Testis (tissue), 3 donors: ENCODE data around the gene TMEM237. TPM values are rescaled to one million over a fixed set of nuclear protein-coding genes. Genes with fewer than 3 reads are reported as not detected.

Source experiments
- DNase-seq: peaks from one replicate; pipeline ENCODE4 v3.0.0-alpha.2; 2019
- H3K27ac ChIP-seq, 2 donors: fragments of 200-600 bp; sonication (generic); one replicate each; pipeline ENCODE4 v1.5.1; 2019
- H3K27me3 ChIP-seq: fragments of 200-600 bp; sonication (generic); one replicate; pipeline ENCODE4 v1.5.1; 2019
- H3K36me3 ChIP-seq: fragments of 200-600 bp; sonication (generic); one replicate; pipeline ENCODE4 v1.5.1; 2017; ENCODE audit warnings: low read depth; ENCODE audit errors: missing control alignments
- H3K4me1 ChIP-seq: fragments of 200-600 bp; sonication (generic); one replicate; pipeline ENCODE4 v1.5.1; 2019
- H3K4me3 ChIP-seq, 2 donors: fragments of 200-600 bp; sonication (generic); one replicate each; pipeline ENCODE4 v1.5.1; 2017 to 2019
- H3K9me3 ChIP-seq: fragments of 200-600 bp; sonication (generic); one replicate; pipeline ENCODE4 v1.5.1; 2017
- CTCF ChIP-seq, 3 experiments: fragments of 450-650 bp in 2 of 3; fragments of 200-600 bp in 1 of 3; sonication (generic) in 1 of 3; IDR thresholded peaks; one replicate each; pipeline ENCODE4 v1.5.1; 2016 to 2019; ENCODE audit warnings: antibody characterized with exemption in 3 of 3, mild to moderate bottlenecking in 2 of 3, moderate library complexity in 1 of 3
- POLR2A ChIP-seq: fragments of 450-650 bp; IDR thresholded peaks from one replicate; pipeline ENCODE4 v1.6.1; 2017; ENCODE audit warnings: antibody characterized with exemption, mild to moderate bottlenecking, moderate library complexity
- WGBS, 2 donors: methylation state at CpG; one replicate each; pipeline ENCODE4 v1.1.5; 2018; 5-methylcytosine and 5-hydroxymethylcytosine counted together
- intact Hi-C: fragments of 100-400 bp; cut with DNase I; formaldehyde crosslinking; loops from one replicate; pipeline ENCODE4 v1.15.1; 2023; ENCODE audit warnings: low total_unique reads
- polyA plus RNA-seq: library from polyadenylated mRNA; stranded (reverse); fragments of 350-450 nt; fragmentation: Illumina TruSeq; extraction: RNeasy Lipid Tissue Mini Kit (QIAGEN cat#74804); gene quantifications from one replicate; pipeline ENCODE4 v1.2.3, GENCODE V29; 2014; ENCODE audit warnings: low read depth, low replicate concordance; ENCODE audit not compliant: insufficient read depth
- total RNA-seq, 2 donors: library from RNA; depleted of rRNA; stranded (reverse); fragments of >200 nt; gene quantifications; one replicate each; pipeline ENCODE4 v1.2.3, GENCODE V29; 2016

Gene TMEM237
- total and polyA plus RNA-seq, 3 donors from 2014 or later, result 21.3 to 25.8 (median 23.0) TPM

GRCh38 chr2:201638326-201638725 lies 5.0 kb downstream of the TMEM237 start:
- Histone ChIP-seq H3K4me1 (peaks cover 3% of the 10 kb centered on the region), H3K27ac (no peak overlapping the region), H3K4me3 (no peak overlapping the region), H3K36me3 (no peaks in the 10 kb centered on the region), H3K27me3 (no peaks in the 10 kb centered on the region), H3K9me3 (no peaks in the 10 kb centered on the region)
- whole genome bisulfite sequencing, 2 donors, result 73 to 84% methylated on average over 4 of the region's 4 CpGs
- TF ChIP-seq POLR2A, result no peak
- TF ChIP-seq CTCF (IDR thresholded peaks at IDR 0.05), result no peak
- intact Hi-C loops, result no loop called here
- DNase-seq, result no peak

GRCh38 chr2:201633661-201634249 lies 9.5 kb downstream of the TMEM237 start:
- WGBS, 2 donors, result 75 to 83% methylated on average over 4 of the region's 4 CpGs
- Histone ChIP-seq H3K36me3 (no peaks in the 10 kb centered on the region), H3K27me3 (no peaks in the 10 kb centered on the region), H3K4me3 (no peak overlapping the region), H3K9me3 (no peaks in the 10 kb centered on the region), H3K27ac (no peak overlapping the region), H3K4me1 (no peaks in the 10 kb centered on the region)
- intact Hi-C loops, result no loop called here
- no peak for TF ChIP-seq POLR2A
- no peak for DNase-seq

GRCh38 chr2:201631041-201631440 lies 12.3 kb downstream of the TMEM237 start:
- H3K27me3 ChIP-seq, result no peaks in the 10 kb centered on the region
- TF ChIP-seq CTCF (IDR thresholded peaks at IDR 0.05), result no peak
- no peak for TF ChIP-seq POLR2A
- intact Hi-C loops, result no loop called here
- 96 to 97% methylated on average over 8 of the region's 8 CpGs for WGBS, 2 donors
- no peak overlapping the region for H3K4me3 ChIP-seq
- H3K27ac ChIP-seq, result no peak overlapping the region
- H3K4me1 ChIP-seq, result no peaks in the 10 kb centered on the region
- H3K9me3 ChIP-seq, result no peaks in the 10 kb centered on the region
- H3K36me3 ChIP-seq, result no peaks in the 10 kb centered on the region
- no peak for DNase-seq

- H3K4me3 ChIP-seq, result no peak overlapping the region
- H3K36me3 ChIP-seq, result no peaks in the 10 kb centered on the region
- intact Hi-C loops, result no loop called here
- H3K27ac ChIP-seq, result no peak overlapping the region
- TF ChIP-seq CTCF (IDR thresholded peaks at IDR 0.05), result no peak
- TF ChIP-seq POLR2A, result no peak
- H3K9me3 ChIP-seq, result no peaks in the 10 kb centered on the region
- no peak for DNase-seq
- 71 to 75% methylated on average over 2 of the region's 2 CpGs for WGBS, 2 donors
- H3K4me1 ChIP-seq, result no peaks in the 10 kb centered on the region
- H3K27me3 ChIP-seq, result no peaks in the 10 kb centered on the region
Measured at GRCh38 chr2:201630577-201630976, 12.7 kb downstream of the TMEM237 start.

GRCh38 chr2:201628545-201628944 lies 14.8 kb downstream of the TMEM237 start:
- no peak for DNase-seq
- intact Hi-C loops, result no loop called here
- H3K4me3 ChIP-seq, result no peak overlapping the region
- WGBS, 2 donors, result 76 to 83% methylated on average over 2 of the region's 2 CpGs
- H3K4me1 ChIP-seq, result no peaks in the 10 kb centered on the region
- H3K9me3 ChIP-seq, result no peaks in the 10 kb centered on the region
- H3K27me3 ChIP-seq, result no peaks in the 10 kb centered on the region
- H3K36me3 ChIP-seq, result no peaks in the 10 kb centered on the region
- TF ChIP-seq CTCF (IDR thresholded peaks at IDR 0.05), result no peak
- no peak for TF ChIP-seq POLR2A
- H3K27ac ChIP-seq, result no peak overlapping the region
